Measurements from ENCODE around the gene ATP10A. TPM values are rescaled to one million over a fixed set of nuclear protein-coding genes. Genes with fewer than 3 reads are reported as not detected.

ATP10A gene
- total RNA-seq, 3 donors from 2014 or later = 6.4 to 17.4 (median 7.2) TPM

DNA sequence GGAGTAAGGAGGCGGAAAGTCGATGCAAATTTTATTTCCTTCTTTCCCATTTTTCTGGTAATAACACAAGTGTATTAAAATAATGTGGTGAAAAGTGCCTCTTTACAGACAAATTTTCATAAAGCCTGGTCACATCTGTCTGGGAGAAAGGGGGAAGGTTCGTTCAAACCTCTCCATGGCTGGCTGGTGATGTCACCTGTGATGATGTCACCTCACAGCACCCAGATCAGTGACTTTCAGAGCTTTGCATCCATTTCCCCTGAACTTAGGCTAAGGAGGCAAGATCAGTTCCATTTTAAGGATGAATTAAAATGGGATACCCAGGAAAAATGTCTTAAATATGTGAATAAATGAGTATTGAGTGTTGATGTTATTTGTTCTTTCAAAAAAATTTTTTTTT is 34.1 kb downstream of the ATP10A start:
- Histone ChIP-seq H3K4me1 (no peaks in the 10 kb centered on the region), H3K4me3 (no peak overlapping the region), H3K27ac (no peak overlapping the region), H3K9me3 (no peaks in the 10 kb centered on the region), H3K36me3 (no peaks in the 10 kb centered on the region), H3K27me3 (no peaks in the 10 kb centered on the region)
- DNase-seq (ENCODE audit: low spot score in 2 of 2) = no peak
- intact Hi-C loops (cut with DNase I; ENCODE audit: low total_unique reads) = no loop called here
- TF ChIP-seq, protein P1, sequence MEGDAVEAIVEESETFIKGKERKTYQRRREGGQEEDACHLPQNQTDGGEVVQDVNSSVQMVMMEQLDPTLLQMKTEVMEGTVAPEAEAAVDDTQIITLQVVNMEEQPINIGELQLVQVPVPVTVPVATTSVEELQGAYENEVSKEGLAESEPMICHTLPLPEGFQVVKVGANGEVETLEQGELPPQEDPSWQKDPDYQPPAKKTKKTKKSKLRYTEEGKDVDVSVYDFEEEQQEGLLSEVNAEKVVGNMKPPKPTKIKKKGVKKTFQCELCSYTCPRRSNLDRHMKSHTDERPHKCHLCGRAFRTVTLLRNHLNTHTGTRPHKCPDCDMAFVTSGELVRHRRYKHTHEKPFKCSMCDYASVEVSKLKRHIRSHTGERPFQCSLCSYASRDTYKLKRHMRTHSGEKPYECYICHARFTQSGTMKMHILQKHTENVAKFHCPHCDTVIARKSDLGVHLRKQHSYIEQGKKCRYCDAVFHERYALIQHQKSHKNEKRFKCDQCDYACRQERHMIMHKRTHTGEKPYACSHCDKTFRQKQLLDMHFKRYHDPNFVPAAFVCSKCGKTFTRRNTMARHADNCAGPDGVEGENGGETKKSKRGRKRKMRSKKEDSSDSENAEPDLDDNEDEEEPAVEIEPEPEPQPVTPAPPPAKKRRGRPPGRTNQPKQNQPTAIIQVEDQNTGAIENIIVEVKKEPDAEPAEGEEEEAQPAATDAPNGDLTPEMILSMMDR (IDR thresholded peaks at IDR 0.05) = no peak
- TF ChIP-seq POLR2A (IDR thresholded peaks at IDR 0.05) (no peak), POLR2AphosphoS5 (IDR thresholded peaks at IDR 0.05) (no peak)

DNA sequence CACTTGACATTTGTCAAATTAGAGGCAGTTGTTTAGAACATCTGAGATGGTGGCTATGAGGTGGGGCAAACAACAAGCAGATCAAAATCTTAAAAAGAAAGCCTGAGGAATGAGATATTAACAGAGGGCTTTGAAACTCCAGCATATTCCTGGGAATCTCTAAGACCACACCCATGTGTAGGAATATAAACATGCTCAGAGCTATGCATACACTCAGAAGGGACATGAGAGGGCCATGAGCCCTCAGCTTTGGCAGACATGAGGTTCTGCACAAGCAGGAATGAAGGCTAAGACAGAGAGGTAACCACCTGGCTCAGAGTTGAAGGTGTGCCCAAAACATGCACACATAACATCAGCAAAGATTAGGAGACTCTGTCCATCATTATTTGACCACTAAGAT is 37.9 kb downstream of the ATP10A start:
- DNase-seq (ENCODE audit: low spot score in 2 of 2) = no peak
- Histone ChIP-seq H3K4me3 (no peak overlapping the region), H3K4me1 (no peaks in the 10 kb centered on the region), H3K36me3 (no peaks in the 10 kb centered on the region), H3K9me3 (no peaks in the 10 kb centered on the region), H3K27me3 (no peaks in the 10 kb centered on the region), H3K27ac (no peak overlapping the region)
- TF ChIP-seq POLR2AphosphoS5 (IDR thresholded peaks at IDR 0.05) (no peak), POLR2A (IDR thresholded peaks at IDR 0.05) (no peak)
- TF ChIP-seq, protein P1 (IDR thresholded peaks at IDR 0.05) = no peak
- intact Hi-C loops (cut with DNase I; ENCODE audit: low total_unique reads) = no loop called here

DNA sequence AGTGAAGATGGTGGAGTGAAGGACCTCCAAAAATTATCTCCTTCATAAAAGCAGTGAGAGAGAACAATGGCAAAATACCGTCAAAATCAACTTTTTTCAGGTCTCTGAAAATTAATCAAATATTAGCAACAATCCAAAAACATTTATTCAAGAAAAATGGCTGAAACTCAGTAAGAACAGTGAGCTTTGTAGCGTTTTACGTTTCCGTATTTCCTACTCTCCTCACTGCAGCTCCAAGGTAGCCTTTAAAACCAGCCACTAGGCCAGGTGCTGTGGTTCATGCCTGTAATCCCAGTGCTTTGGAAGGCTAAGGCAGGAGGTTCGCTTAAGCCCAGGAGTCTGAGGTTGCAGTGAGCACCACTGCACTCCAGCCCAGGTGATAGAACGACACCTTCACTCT is 38.5 kb downstream of the ATP10A start:
- no peak overlapping the region for H3K4me3 ChIP-seq
- TF ChIP-seq POLR2A (IDR thresholded peaks at IDR 0.05) (no peak), POLR2AphosphoS5 (IDR thresholded peaks at IDR 0.05) (no peak)
- TF ChIP-seq, protein P1 (IDR thresholded peaks at IDR 0.05) = no peak
- no peak for DNase-seq (ENCODE audit: low spot score in 2 of 2)
- H3K9me3 ChIP-seq = no peaks in the 10 kb centered on the region
- no peaks in the 10 kb centered on the region for H3K36me3 ChIP-seq
- H3K4me1 ChIP-seq = no peaks in the 10 kb centered on the region
- intact Hi-C loops (cut with DNase I; ENCODE audit: low total_unique reads) = no loop called here
- H3K27ac ChIP-seq = no peak overlapping the region
- H3K27me3 ChIP-seq = no peaks in the 10 kb centered on the region

DNA sequence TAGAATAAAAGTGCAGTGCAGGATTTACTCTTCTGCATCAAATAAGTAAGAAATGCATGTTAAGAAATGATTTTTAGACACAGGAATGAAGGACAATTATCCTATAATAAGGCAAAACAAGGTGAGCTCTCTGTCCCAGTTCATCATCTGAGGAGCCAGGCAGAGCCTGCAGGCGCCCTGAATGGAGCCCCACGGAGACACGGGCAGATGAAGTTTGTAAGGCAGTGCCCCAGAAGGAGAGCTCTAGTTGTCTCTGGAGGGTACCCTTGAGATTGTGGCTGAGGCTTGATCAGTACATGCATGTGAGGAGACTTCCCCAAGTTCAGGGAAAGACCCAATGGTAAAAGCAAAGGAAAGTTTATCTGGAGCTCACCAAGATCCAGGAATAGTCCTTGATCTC is 50.3 kb downstream of the ATP10A start:
- Histone ChIP-seq H3K4me3 (no peak overlapping the region), H3K9me3 (no peaks in the 10 kb centered on the region), H3K4me1 (no peaks in the 10 kb centered on the region), H3K27ac (no peak overlapping the region), H3K27me3 (no peaks in the 10 kb centered on the region), H3K36me3 (no peaks in the 10 kb centered on the region)
- intact Hi-C loops (cut with DNase I; ENCODE audit: low total_unique reads) = no loop called here
- TF ChIP-seq POLR2A (IDR thresholded peaks at IDR 0.05) = no peak
- no peak for TF ChIP-seq POLR2AphosphoS5 (IDR thresholded peaks at IDR 0.05)
- TF ChIP-seq, protein P1 (IDR thresholded peaks at IDR 0.05) = no peak
- DNase-seq (ENCODE audit: low spot score in 2 of 2) = no peak

DNA sequence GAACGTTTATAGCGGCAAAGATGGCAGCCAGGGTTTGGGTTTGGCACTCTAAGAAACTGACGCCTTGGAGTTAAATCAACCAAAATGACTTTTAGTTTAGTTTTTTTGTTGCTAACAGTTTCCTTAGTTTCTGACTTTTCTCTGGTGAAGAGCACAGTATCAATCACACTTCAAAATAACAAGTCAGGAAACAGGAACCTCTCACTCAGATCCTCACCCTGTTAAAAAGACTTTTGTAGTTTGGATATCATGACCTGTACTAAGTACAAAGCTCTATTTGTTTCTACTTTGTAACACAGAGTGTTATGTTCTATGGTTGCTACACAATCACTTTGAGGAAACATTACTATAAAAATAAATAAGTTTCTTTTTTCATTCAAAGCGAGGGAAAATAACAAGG is 51.1 kb downstream of the ATP10A start:
- intact Hi-C loops (cut with DNase I; ENCODE audit: low total_unique reads) = no loop called here
- no peaks in the 10 kb centered on the region for H3K36me3 ChIP-seq
- no peak for TF ChIP-seq POLR2A (IDR thresholded peaks at IDR 0.05)

DNA sequence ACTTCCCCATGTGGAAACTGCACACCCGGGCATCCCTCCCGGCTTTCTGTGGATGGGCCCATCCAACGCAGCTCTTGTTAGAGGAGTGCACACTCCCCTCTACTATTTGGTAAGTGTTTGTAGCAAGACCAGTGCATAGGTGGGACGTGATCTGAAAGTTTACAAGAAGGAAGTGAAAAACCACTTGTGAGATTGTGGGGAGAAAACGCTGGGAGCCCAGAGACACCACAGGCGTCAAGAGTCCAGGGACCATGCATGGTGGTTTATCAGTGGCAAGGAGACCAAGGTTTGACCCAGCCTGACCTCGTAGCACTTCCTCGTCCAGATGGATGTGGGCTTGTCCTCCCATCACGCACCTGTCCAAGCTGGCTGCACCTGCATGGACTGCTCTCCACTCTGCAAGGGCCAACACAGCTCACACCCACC is 51.6 kb downstream of the ATP10A start:
- TF ChIP-seq, protein P1 (IDR thresholded peaks at IDR 0.05) = no peak
- TF ChIP-seq POLR2AphosphoS5 (IDR thresholded peaks at IDR 0.05) (no peak), POLR2A (IDR thresholded peaks at IDR 0.05) (no peak)
- peak overlapping the region in 1 of 2 donors; percentile 69 for H3K27ac ChIP-seq
- no peak for DNase-seq (ENCODE audit: low spot score in 2 of 2)
- H3K4me3 ChIP-seq = no peak overlapping the region
- no peaks in the 10 kb centered on the region for H3K9me3 ChIP-seq
- no peaks in the 10 kb centered on the region for H3K27me3 ChIP-seq
- H3K4me1 ChIP-seq = no peaks in the 10 kb centered on the region
- intact Hi-C loops (cut with DNase I; ENCODE audit: low total_unique reads) = no loop called here
- no peaks in the 10 kb centered on the region for H3K36me3 ChIP-seq

More for the DNA sequence above, 51.1 kb downstream of the ATP10A start:
- no peak for DNase-seq (ENCODE audit: low spot score in 2 of 2)
- Histone ChIP-seq H3K9me3 (no peaks in the 10 kb centered on the region), H3K4me1 (no peaks in the 10 kb centered on the region), H3K27ac (peak overlapping the region in 1 of 2 donors; percentile 69), H3K27me3 (no peaks in the 10 kb centered on the region), H3K4me3 (no peak overlapping the region)
